ENCODE measurements around the gene SMIM28.

SMIM28 gene

GRCh38 chr6:138374230-138374629 is 3.5 kb upstream of the SMIM28 start:
- no peak for DNase-seq (ENCODE audit: low read depth)

- no peak for DNase-seq (ENCODE audit: low read depth)
Measured at GRCh38 chr6:138374815-138375214, 2.9 kb upstream of the SMIM28 start.

- no peak for DNase-seq (ENCODE audit: low read depth)
Measured at GRCh38 chr6:138377042-138377441, 663 bp upstream of the SMIM28 start.

GRCh38 chr6:138378463-138378862 is 758 bp downstream of the SMIM28 start:
- DNase-seq (ENCODE audit: low read depth), result no peak

GRCh38 chr6:138382498-138383265 is 5.0 kb downstream of the SMIM28 start:
- no peak for DNase-seq (ENCODE audit: low read depth)

GRCh38 chr6:138383776-138384175 is 6.1 kb downstream of the SMIM28 start:
- DNase-seq (ENCODE audit: low read depth), result no peak

GRCh38 chr6:138386897-138387296 is 9.2 kb downstream of the SMIM28 start:
- DNase-seq (ENCODE audit: low read depth), result no peak

GRCh38 chr6:138387577-138388368 is 10.1 kb downstream of the SMIM28 start:
- DNase-seq (ENCODE audit: low read depth), result no peak

GRCh38 chr6:138389551-138389950 is 11.8 kb downstream of the SMIM28 start:
- DNase-seq (ENCODE audit: low read depth), result no peak

GRCh38 chr6:138393871-138394783 is 16.4 kb downstream of the SMIM28 start:
- DNase-seq (ENCODE audit: low read depth), result no peak

- no peak for DNase-seq (ENCODE audit: low read depth)
Measured at GRCh38 chr6:138396709-138397108, 19.0 kb downstream of the SMIM28 start.

- DNase-seq (ENCODE audit: low read depth), result no peak
Measured at GRCh38 chr6:138397128-138398122, 19.7 kb downstream of the SMIM28 start.

GRCh38 chr6:138400326-138400725 is 22.6 kb downstream of the SMIM28 start:
- DNase-seq (ENCODE audit: low read depth), result no peak

- no peak for DNase-seq (ENCODE audit: low read depth)
Measured at GRCh38 chr6:138401960-138402837, 24.5 kb downstream of the SMIM28 start.

- no peak for DNase-seq (ENCODE audit: low read depth)
Measured at GRCh38 chr6:138402838-138403187, 25.1 kb downstream of the SMIM28 start.

GRCh38 chr6:138403324-138403800 is 25.7 kb downstream of the SMIM28 start:
- peak; percentile 16 for DNase-seq (ENCODE audit: low read depth)

GRCh38 chr6:138403801-138404665 is 26.3 kb downstream of the SMIM28 start, which contains the start of gene HEBP2:
TSS of gene HEBP2 (plus strand) at chr6:138404223. CDS start at chr6:138404496, 273 bp downstream.
- DNase-seq (ENCODE audit: low read depth), result peak; percentile 93

- peak; percentile 19 for DNase-seq (ENCODE audit: low read depth)
Measured at GRCh38 chr6:138404666-138405337, 27.1 kb downstream of the SMIM28 start.

All from activated T-cell treated with anti-CD3 and anti-CD28 coated beads for 1 hour (primary cell).